GM19395 (cell line): ENCODE data around the gene PCDHGB4.
A peak's percentile ranks its signal among the peaks of the same experiment; 100 is the strongest.
"Not testable (repeated sequence)": the region's sequence is repeated elsewhere in the genome, so short reads cannot be mapped to it uniquely, and the experiment has no call there.

Experiments
- ATAC-seq: cut with Tn5 transposase; IDR thresholded peaks from one replicate; pipeline ENCODE4 v1.9.1; 2021; ENCODE audit warnings: mild to moderate bottlenecking, moderate library complexity; ENCODE audit not compliant: unreplicated experiment

PCDHGB4 gene

DNA sequence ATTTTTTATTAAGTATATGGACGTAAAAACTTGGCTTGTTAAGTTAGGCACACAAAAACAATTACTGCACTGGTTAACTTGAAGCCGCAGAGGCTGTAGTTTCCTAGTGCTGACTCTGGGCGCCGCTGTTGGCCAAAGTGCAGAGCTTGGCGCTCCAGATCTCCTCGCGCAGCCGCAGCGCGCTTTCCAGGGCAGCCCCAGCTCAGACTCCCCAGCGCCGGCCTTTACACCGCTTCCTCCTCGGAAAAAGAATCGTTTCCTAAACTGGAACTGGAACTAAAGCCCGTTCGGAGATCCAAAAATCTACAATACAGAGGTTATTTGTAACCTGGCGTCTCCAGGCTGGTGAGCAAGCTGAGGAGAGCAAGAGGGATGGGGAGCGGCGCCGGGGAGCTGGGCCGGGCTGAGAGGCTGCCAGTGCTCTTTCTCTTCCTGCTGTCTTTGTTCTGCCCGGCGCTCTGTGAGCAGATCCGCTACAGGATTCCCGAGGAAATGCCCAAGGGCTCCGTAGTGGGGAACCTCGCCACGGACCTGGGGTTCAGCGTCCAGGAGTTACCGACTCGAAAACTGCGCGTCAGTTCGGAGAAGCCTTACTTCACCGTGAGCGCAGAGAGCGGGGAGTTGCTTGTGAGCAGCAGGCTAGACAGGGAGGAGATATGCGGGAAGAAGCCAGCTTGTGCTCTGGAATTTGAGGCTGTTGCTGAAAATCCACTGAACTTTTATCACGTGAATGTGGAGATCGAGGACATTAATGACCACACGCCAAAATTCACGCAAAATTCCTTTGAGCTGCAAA is 10.5 kb downstream of the PCDHGB4 start, which contains the start of gene PCDHGB5:
Gene PCDHGB5 (plus strand): TSS at position 192 of the 796 bp plus-strand sequence. CDS start 181 bp downstream, at position 373.
- ATAC-seq, result peak; percentile 99

DNA sequence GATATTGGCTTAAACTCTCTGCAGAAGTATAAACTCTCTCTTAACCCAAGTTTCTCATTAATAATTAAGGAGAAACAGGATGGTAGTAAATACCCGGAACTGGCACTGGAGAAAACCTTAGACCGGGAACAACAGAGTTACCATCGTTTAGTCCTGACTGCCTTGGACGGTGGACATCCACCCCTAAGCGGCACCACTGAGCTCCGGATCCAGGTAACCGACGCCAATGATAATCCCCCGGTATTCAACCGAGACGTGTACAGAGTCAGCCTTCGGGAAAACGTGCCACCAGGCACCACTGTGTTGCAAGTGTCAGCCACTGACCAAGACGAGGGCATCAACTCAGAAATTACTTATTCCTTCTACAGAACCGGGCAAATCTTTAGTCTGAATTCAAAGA is 11.1 kb downstream of the PCDHGB4 start:
- no peak for ATAC-seq

DNA sequence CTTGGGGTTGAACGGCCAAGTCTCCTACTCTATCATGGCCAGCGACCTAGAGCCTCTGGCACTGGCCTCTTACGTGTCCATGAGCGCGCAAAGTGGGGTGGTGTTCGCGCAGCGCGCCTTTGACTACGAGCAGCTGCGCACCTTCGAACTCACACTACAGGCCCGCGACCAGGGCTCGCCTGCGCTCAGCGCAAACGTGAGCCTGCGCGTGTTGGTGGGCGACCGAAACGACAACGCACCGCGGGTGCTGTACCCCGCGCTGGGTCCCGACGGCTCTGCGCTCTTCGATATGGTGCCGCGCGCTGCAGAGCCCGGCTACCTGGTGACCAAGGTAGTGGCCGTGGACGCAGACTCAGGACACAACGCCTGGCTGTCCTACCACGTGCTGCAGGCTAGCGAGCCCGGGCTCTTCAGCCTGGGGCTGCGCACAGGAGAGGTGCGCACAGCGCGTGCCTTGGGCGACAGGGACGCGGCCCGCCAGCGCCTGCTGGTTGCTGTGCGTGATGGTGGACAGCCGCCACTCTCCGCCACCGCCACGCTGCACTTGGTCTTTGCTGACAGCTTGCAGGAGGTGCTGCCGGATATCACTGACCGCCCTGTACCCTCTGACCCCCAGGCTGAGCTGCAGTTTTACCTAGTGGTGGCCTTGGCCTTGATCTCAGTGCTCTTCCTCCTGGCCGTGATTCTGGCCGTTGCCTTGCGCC is 12.2 kb downstream of the PCDHGB4 start:
- ATAC-seq, result no peak

DNA sequence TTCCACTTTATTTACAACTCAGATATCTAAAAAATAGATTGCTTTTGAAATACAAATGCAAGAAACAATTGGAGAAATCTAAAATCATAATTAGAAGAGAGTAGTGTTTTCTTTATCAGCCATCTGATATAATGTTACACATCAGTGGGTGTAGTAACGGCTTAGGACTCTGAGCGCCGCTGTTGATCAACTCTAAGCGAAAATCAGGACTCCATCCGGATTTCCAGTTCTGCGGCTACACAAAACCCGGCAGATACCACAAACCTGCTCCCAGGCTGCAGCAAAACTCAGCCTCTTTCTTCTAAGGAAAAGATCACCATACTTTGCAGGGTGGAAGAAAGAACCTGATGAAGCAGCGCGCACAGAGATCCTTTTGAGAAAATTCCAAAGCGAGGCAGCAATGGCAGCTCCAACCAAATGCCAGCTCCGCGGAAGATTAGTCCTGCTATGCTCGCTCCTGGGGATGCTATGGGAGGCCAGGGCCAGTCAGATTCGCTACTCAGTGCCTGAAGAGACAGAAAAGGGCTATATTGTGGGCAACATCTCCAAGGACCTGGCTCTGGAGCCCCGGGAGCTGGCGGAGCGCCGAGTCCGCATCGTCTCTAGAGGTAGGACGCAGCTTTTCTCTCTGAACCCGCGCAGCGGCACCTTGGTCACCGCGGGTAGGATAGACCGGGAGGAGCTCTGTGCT is 15.2 kb downstream of the PCDHGB4 start, which contains the start of gene PCDHGA9:
Gene PCDHGA9 (plus strand): TSS at position 226 of the 691 bp plus-strand sequence. CDS start 175 bp downstream, at position 401.
- no peak for ATAC-seq

DNA sequence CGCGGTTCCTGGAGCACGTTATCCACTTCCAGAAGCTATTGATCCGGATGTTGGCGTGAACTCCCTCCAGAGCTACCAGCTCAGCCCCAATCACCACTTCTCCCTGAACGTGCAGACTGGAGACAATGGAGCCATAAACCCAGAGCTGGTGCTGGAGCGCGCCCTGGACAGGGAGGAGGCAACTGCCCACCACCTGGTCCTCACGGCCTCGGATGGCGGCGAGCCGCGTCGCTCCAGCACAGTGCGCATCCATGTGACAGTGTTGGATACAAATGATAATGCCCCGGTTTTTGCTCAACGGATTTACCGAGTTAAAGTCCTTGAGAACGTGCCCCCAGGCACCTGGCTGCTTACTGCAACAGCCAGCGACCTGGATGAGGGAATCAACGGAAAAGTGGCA is 15.9 kb downstream of the PCDHGB4 start:
- ATAC-seq, result no peak

- ATAC-seq, result peak; percentile 64
These were observed 20.4 kb downstream of the PCDHGB4 start, which contains the start of gene PCDHGB6 for GRCh38 chr5:141407790-141408505. Gene PCDHGB6 (plus strand): TSS chr5:141408021. CDS start chr5:141408203, 182 bp downstream.

- no peak for ATAC-seq
These were observed 22.3 kb downstream of the PCDHGB4 start for GRCh38 chr5:141409598-141410306.

DNA sequence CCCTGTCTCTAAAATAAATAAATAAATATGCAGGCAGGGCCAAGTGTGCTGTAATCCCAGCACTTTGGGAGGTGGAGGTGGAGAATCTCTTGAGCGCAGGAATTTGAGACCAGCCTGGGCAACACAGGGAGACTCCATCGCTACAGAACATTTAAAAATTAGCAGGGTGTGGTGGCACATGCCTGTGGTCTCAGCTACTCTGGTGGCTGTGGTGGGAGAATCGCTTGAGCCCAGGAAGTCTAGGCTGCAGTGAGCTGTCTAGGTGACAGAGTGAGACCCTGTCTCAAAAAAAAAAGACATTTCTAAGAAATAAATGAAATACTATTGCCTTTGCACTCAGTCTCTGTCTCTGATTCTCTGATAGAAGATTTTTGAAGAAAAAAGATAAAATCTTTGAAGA is 24.1 kb downstream of the PCDHGB4 start:
- ATAC-seq, result no peak

- ATAC-seq, result peak; percentile 81
These were observed 25.5 kb downstream of the PCDHGB4 start, which contains the start of gene PCDHGA10 for GRCh38 chr5:141412854-141413539. Gene PCDHGA10 (plus strand): TSS chr5:141412987. CDS start chr5:141413176, 189 bp downstream.

- ATAC-seq, result no peak
These were observed 26.1 kb downstream of the PCDHGB4 start for GRCh38 chr5:141413540-141414069.

DNA sequence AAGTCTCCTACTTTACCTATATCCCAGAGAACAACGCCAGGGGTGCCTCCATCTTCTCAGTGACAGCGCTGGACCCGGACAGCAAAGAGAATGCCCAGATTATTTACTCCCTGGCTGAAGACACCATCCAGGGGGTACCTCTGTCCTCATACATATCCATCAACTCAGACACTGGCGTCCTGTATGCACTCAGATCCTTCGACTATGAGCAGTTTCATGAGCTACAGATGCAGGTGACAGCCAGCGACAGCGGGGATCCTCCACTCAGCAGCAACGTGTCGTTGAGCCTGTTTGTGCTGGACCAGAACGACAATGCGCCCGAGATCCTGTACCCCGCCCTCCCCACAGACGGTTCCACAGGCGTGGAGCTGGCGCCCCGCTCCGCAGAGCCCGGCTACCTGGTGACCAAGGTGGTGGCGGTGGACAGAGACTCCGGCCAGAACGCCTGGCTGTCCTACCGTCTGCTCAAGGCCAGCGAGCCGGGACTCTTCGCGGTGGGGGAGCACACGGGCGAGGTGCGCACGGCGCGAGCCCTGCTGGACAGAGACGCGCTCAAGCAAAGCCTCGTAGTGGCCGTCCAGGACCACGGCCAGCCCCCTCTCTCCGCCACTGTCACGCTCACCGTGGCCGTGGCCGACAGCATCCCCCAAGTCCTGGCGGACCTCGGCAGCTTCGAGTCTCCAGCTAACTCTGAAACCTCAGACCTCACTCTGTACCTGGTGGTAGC is 27.2 kb downstream of the PCDHGB4 start:
- ATAC-seq, result not testable (repeated sequence)

GRCh38 chr5:141415275-141415618 is 27.7 kb downstream of the PCDHGB4 start:
- not testable (repeated sequence) for ATAC-seq

DNA sequence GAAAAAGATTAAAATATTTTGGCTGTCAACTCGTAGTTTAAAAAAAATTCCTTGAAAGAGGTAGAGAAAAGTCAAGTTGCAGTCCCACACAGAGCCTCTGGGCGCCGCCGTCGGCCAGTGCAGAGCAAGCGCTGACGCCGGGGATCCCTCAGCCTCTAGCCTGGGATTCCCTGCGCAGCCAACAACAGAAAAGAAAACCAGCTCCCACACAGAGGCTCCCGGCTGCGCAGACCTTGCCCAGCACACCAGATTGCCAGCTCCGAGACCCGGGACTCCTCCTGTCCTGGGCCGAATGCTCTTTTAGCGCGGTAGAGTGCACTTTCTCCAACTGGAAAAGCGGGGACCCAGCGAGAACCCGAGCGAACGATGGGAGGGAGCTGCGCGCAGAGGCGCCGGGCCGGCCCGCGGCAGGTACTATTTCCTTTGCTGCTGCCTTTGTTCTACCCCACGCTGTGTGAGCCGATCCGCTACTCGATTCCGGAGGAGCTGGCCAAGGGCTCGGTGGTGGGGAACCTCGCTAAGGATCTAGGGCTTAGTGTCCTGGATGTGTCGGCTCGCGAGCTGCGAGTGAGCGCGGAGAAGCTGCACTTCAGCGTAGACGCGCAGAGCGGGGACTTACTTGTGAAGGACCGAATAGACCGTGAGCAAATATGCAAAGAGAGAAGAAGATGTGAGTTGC is 30.1 kb downstream of the PCDHGB4 start, which contains the start of gene PCDHGB7:
Gene PCDHGB7 (plus strand): TSS at position 184 of the 679 bp plus-strand sequence. CDS start 183 bp downstream, at position 367.
- peak; percentile 82 for ATAC-seq

GRCh38 chr5:141419074-141419880 is 31.8 kb downstream of the PCDHGB4 start:
- ATAC-seq, result no peak

DNA sequence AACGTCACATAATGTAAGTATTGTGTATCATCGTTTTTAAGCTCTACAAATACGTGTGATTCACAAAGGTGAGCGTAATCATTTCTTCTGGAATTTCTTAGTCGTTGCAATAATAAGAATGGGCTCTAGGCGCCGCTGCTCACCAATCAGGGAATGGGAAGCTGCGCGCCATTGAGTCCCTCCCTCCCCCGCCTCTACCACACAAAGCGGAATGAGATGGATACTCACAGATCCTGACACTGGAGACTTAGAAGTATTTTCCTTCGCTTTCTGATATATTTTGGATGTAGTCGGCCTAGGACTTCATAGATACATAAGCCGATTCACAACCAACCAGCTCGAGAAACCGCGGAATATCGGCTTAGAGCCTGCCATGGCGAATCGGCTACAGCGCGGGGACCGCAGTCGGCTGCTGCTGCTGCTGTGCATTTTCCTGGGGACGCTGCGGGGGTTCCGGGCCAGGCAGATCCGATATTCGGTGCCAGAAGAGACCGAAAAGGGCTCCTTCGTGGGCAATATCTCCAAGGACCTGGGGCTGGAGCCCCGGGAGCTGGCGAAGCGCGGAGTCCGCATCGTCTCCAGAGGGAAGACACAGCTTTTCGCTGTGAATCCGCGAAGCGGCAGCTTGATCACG is 33.5 kb downstream of the PCDHGB4 start, which contains the start of gene PCDHGA11:
Gene PCDHGA11 (plus strand): TSS at position 197 of the 634 bp plus-strand sequence. CDS start 177 bp downstream, at position 374.
- ATAC-seq, result peak; percentile 48

GRCh38 chr5:141421489-141421855 is 34.0 kb downstream of the PCDHGB4 start:
- no peak for ATAC-seq
